ENCODE results near the gene RNF214. TPM values are rescaled to one million over a fixed set of nuclear protein-coding genes. Genes with fewer than 3 reads are reported as not detected.

Gene RNF214
- total and polyA plus RNA-seq, 2 of the 13 experiments (the other 11 are each of a cell fraction or from before 2014, with no cell fraction given) = 10.7 to 12.6 TPM

- TF ChIP-seq ZSCAN5A (CRISPR knock-in tag; IDR thresholded peaks at IDR 0.05; ENCODE audit: borderline replicate concordance) (no peak), FOSL1 (CRISPR knock-in tag; IDR thresholded peaks at IDR 0.05; ENCODE audit: borderline replicate concordance) (no peak), THYN1 (CRISPR knock-in tag; IDR thresholded peaks at IDR 0.05; ENCODE audit: borderline replicate concordance, low read depth) (peak; percentile 36; the same call in 1 of the 2 replicates), ZBTB1 (CRISPR knock-in tag; IDR thresholded peaks at IDR 0.05; ENCODE audit: borderline replicate concordance) (no peak), ZBTB25 (CRISPR knock-in tag; IDR thresholded peaks at IDR 0.05) (no peak; the same call in 1 of the 2 replicates), TRAFD1 (CRISPR knock-in tag; IDR thresholded peaks at IDR 0.05; ENCODE audit: borderline replicate concordance) (no peak), ZNF639 (CRISPR knock-in tag; conservative IDR thresholded peaks at IDR 0.05) (no peak), THAP11 (CRISPR knock-in tag; IDR thresholded peaks at IDR 0.05) (peak; percentile 96), CEBPG (CRISPR knock-in tag; IDR thresholded peaks at IDR 0.05) (no peak), KMT2A (CRISPR knock-in tag; IDR thresholded peaks at IDR 0.05) (0 out of 2 replicates have a peak, but pooled peaks have one; percentile 36), SMARCE1 (IDR thresholded peaks at IDR 0.05; ENCODE audit: borderline replicate concordance) (no peak), TOPORS (CRISPR knock-in tag; IDR thresholded peaks at IDR 0.05) (no peak), ZNF138 (CRISPR knock-in tag; IDR thresholded peaks at IDR 0.05; ENCODE audit: low read depth) (peak; percentile 71; the same call in 1 of the 2 replicates), ZBTB34 (CRISPR knock-in tag; IDR thresholded peaks at IDR 0.05) (no peak), HOXA9 (CRISPR knock-in tag; IDR thresholded peaks at IDR 0.05; ENCODE audit: borderline replicate concordance) (no peak), HIC2 (CRISPR knock-in tag; IDR thresholded peaks at IDR 0.05; ENCODE audit: low read depth) (no peak), TP53 (CRISPR knock-in tag; conservative IDR thresholded peaks at IDR 0.05) (peak; percentile 34; the same call in 1 of the 2 replicates), FOSL2 (CRISPR knock-in tag; IDR thresholded peaks at IDR 0.05) (no peak), ZNF556 (CRISPR knock-in tag; IDR thresholded peaks at IDR 0.05; ENCODE audit: borderline replicate concordance) (no peak)
Measured at GRCh38 chr11:117327567-117328374, 95.3 kb downstream of the RNF214 start, which contains the start of gene CEP164 (continued).

Data from HepG2 (cell line).